Immature natural killer cell (primary cell): ENCODE measurements around the gene SLAIN1. TPM values are rescaled to one million over a fixed set of nuclear protein-coding genes. Genes with fewer than 3 reads are reported as not detected.
A peak's percentile ranks its signal among the peaks of the same experiment; 100 is the strongest.

ENCODE experiments used
- DNase-seq, 3 donors: peaks; one replicate each; pipeline ENCODE4 v3.0.0; 2022; ENCODE audit warnings: mixed read lengths in 1 of 3
- H3K27ac Mint-ChIP-seq, 6 donors: one replicate each; pipeline ENCODE4 v1.8.0; 2020; ENCODE audit warnings: mixed read lengths in 6 of 6, mild to moderate bottlenecking in 5 of 6, inconsistent platforms in 4 of 6, moderate library complexity in 3 of 6
- H3K27me3 Mint-ChIP-seq, 3 donors: one replicate each; pipeline ENCODE4 v1.8.0; 2020 to 2021; ENCODE audit warnings: low read depth in 3 of 3, mild to moderate bottlenecking in 3 of 3, mixed read lengths in 3 of 3, moderate library complexity in 3 of 3, inconsistent platforms in 1 of 3
- H3K36me3 Mint-ChIP-seq, 3 donors: one replicate each; pipeline ENCODE4 v1.8.0; 2020; ENCODE audit warnings: mixed read lengths in 3 of 3, inconsistent platforms in 2 of 3, mild to moderate bottlenecking in 2 of 3
- H3K4me1 Mint-ChIP-seq, 2 donors: one replicate each; pipeline ENCODE4 v1.8.0; 2020; ENCODE audit warnings: inconsistent platforms in 2 of 2, mild to moderate bottlenecking in 2 of 2, mixed read lengths in 2 of 2, moderate library complexity in 1 of 2
- H3K4me3 Mint-ChIP-seq, 5 donors: one replicate each; pipeline ENCODE4 v1.8.0; 2020; ENCODE audit warnings: mild to moderate bottlenecking in 5 of 5, mixed read lengths in 5 of 5, inconsistent platforms in 3 of 5, moderate library complexity in 3 of 5
- H3K9me3 Mint-ChIP-seq, 6 donors: one replicate each; pipeline ENCODE4 v1.8.0; 2020; ENCODE audit warnings: mild to moderate bottlenecking in 6 of 6, mixed read lengths in 6 of 6, inconsistent platforms in 4 of 6, moderate library complexity in 3 of 6
- polyA plus RNA-seq, 3 donors: library from polyadenylated mRNA; unstranded; fragments of 300-500 nt; fragmentation: Illumina TruSeq; gene quantifications; one replicate each; pipeline ENCODE4 v1.2.3, GENCODE V29; 2021

SLAIN1 gene
- polyA plus RNA-seq, 3 donors from 2014 or later, result 11.8 to 23.8 (median 19.7) TPM

GRCh38 chr13:77745784-77746183 lies 48.3 kb downstream of the SLAIN1 start:
- Mint-ChIP-seq H3K36me3 (peaks cover 7 to 39% (median 15%) of the 10 kb centered on the region in 3 donors), H3K27ac (no peak overlapping the region), H3K27me3 (no peaks in the 10 kb centered on the region), H3K4me1 (peaks cover 2 to 8% of the 10 kb centered on the region in 2 donors), H3K9me3 (no peaks in the 10 kb centered on the region), H3K4me3 (no peak overlapping the region)
- no peak for DNase-seq

GRCh38 chr13:77749344-77749880 lies 51.9 kb downstream of the SLAIN1 start:
- DNase-seq, result no peak
- Mint-ChIP-seq H3K4me1 (peaks cover 8 to 14% of the 10 kb centered on the region in 2 donors), H3K27ac (no peak overlapping the region)

DNA sequence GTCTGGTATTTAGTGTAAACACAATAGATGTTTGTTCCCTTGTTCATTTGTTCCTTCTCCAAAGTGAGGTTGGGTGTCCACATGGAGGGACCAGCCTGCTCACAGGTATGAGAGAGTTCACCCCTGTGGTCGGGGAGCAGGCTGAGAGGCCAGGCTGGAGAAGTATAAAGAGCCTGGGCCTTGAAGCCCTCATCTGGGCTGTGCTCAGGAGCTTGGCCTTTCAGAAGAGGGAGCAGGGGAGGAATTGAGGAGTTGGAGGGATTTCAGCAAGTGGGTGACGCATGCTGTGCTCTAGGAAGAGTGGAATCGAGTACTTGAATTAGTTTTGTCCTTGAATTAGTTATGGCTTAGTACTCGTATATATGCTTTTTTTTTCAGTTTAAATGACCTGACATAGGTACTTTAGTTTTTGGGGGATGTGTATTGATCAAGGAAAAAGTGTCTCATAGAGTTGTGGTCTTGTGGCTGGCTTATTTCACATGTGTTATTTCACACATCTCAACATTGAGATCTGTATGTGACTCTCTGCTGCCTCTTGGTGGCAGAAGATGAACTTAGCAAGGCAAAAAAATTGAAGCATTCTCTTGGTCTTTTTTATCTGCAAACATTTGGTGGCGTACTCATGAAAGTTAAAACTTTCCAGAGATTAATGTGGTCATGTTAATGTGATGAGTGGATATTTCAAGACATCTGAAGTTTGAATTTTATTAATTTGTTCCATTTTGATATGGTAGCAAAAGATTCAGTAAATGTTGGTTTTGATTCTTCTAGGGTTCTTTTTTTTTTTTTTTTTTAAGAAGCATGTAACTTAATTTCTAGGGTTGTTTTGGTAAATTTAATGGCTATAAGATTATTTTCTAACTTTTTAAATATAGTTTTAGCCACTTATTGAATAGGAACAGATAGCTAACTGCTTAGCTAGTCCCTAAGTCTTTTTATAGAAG lies 54.3 kb downstream of the SLAIN1 start:
- Mint-ChIP-seq H3K4me1 (peaks cover 8 to 14% of the 10 kb centered on the region in 2 donors), H3K4me3 (peak overlapping the region in 1 of 5 donors; percentile 36), H3K9me3 (no peaks in the 10 kb centered on the region), H3K36me3 (peaks cover 7 to 14% (median 12%) of the 10 kb centered on the region in 3 donors), H3K27me3 (no peaks in the 10 kb centered on the region), H3K27ac (peak overlapping the region in 2 of 6 donors; percentile 11 to 33)
- DNase-seq, result peak; percentile 46 to 63 (median 54)

More at GRCh38 chr13:77749344-77749880, 51.9 kb downstream of the SLAIN1 start:
- Mint-ChIP-seq H3K9me3 (no peaks in the 10 kb centered on the region), H3K36me3 (peaks cover 14 to 30% (median 15%) of the 10 kb centered on the region in 3 donors), H3K4me3 (no peak overlapping the region), H3K27me3 (no peaks in the 10 kb centered on the region)

- peaks cover 8 to 14% of the 10 kb centered on the region in 2 donors for H3K4me1 Mint-ChIP-seq
- no peak for DNase-seq
- no peaks in the 10 kb centered on the region for H3K27me3 Mint-ChIP-seq
- H3K9me3 Mint-ChIP-seq, result no peaks in the 10 kb centered on the region
- H3K4me3 Mint-ChIP-seq, result no peak overlapping the region
- H3K27ac Mint-ChIP-seq, result no peak overlapping the region
- H3K36me3 Mint-ChIP-seq, result peaks cover 2 to 9% (median 6%) of the 10 kb centered on the region in 3 donors
Measured at GRCh38 chr13:77752512-77753069, 55.1 kb downstream of the SLAIN1 start.

DNA sequence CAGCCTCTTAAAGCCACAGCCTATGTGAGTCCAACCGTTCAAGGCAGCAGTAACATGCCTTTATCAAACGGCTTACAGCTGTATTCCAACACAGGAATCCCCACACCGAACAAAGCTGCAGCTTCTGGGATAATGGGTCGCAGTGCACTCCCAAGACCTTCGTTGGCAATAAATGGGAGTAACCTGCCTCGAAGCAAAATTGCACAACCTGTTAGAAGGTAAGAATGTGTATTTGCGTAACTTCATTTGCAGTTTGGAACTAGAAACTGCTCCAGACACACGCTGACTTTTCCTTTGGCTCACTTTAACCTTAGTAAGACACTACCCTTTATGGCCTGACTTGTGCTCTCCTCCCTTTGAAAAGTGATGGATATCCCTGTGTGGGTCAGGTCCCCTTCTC lies 63.4 kb downstream of the SLAIN1 start:
- H3K4me1 Mint-ChIP-seq, result peaks cover 0 to 7% of the 10 kb centered on the region in 2 donors
- H3K36me3 Mint-ChIP-seq, result peaks cover 40 to 54% (median 46%) of the 10 kb centered on the region in 3 donors
- no peaks in the 10 kb centered on the region for H3K9me3 Mint-ChIP-seq
- no peaks in the 10 kb centered on the region for H3K27me3 Mint-ChIP-seq
- no peak overlapping the region for H3K4me3 Mint-ChIP-seq
- DNase-seq, result no peak
- no peak overlapping the region for H3K27ac Mint-ChIP-seq

GRCh38 chr13:77767413-77767812 lies 69.9 kb downstream of the SLAIN1 start:
- DNase-seq, result no peak

GRCh38 chr13:77774181-77774580 lies 76.7 kb downstream of the SLAIN1 start:
- DNase-seq, result no peak
- H3K27ac Mint-ChIP-seq, result no peak overlapping the region
- H3K4me1 Mint-ChIP-seq, result no peaks in the 10 kb centered on the region
- H3K4me3 Mint-ChIP-seq, result no peak overlapping the region
- no peaks in the 10 kb centered on the region for H3K27me3 Mint-ChIP-seq
- H3K9me3 Mint-ChIP-seq, result no peaks in the 10 kb centered on the region
- H3K36me3 Mint-ChIP-seq, result peaks cover 0 to under 1% (median 0%) of the 10 kb centered on the region in 3 donors

More at GRCh38 chr13:77767413-77767812, 69.9 kb downstream of the SLAIN1 start:
- Mint-ChIP-seq H3K27me3 (no peaks in the 10 kb centered on the region), H3K36me3 (peaks cover 29 to 45% (median 37%) of the 10 kb centered on the region in 3 donors), H3K4me1 (peaks cover 0 to 7% of the 10 kb centered on the region in 2 donors), H3K27ac (no peak overlapping the region), H3K9me3 (no peaks in the 10 kb centered on the region), H3K4me3 (no peak overlapping the region)

GRCh38 chr13:77776704-77777103 lies 79.2 kb downstream of the SLAIN1 start:
- Mint-ChIP-seq H3K27me3 (peaks cover 0 to 1% (median 0%) of the 10 kb centered on the region in 3 donors), H3K4me1 (peaks cover 6 to 9% of the 10 kb centered on the region in 2 donors), H3K4me3 (no peak overlapping the region), H3K9me3 (no peaks in the 10 kb centered on the region), H3K27ac (no peak overlapping the region), H3K36me3 (peaks cover 0 to 3% (median 0%) of the 10 kb centered on the region in 3 donors)
- no peak for DNase-seq

DNA sequence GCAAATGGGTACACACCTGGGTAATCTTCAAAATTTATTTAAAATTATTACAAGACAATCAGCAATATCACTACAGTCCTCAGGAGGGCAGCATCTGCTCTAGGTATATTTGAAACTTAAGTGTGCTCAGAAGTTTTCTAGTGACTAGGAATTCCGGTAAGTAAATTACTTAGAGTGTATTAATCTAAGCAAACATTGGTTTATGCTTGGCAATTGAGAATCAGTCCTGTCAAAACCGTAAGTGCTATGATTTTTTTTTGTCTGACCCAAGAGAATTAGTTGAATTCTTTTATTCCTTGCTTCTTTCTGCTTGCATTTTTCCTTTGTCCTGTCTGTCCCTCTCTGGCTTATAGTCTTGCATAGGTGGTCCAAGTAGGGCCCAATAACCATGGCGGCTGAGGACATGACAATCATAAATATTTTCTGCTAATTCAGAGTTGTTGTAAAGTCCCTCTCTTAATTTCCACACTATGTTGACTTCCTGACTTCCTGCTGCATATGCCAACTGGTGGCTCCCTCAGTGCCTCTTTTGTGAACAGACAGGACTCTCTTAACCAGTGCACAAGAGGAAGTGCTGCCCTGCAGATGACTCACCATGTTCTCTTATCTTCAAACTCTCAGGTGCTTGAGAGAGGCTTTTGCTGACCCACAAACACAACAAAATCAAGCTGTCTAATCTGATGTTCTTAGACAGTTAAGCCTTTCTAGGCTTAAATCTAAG lies 82.2 kb downstream of the SLAIN1 start:
- H3K9me3 Mint-ChIP-seq, result peaks cover 0 to 2% (median 0%) of the 10 kb centered on the region in 6 donors
- peaks cover 0 to 3% (median 0%) of the 10 kb centered on the region in 3 donors for H3K27me3 Mint-ChIP-seq
- no peak overlapping the region for H3K27ac Mint-ChIP-seq
- H3K36me3 Mint-ChIP-seq, result peaks cover 0 to 3% (median 0%) of the 10 kb centered on the region in 3 donors
- no peak overlapping the region for H3K4me3 Mint-ChIP-seq
- peak; percentile 14 to 48 (median 38) for DNase-seq
- H3K4me1 Mint-ChIP-seq, result peaks cover 6 to 9% of the 10 kb centered on the region in 2 donors

DNA sequence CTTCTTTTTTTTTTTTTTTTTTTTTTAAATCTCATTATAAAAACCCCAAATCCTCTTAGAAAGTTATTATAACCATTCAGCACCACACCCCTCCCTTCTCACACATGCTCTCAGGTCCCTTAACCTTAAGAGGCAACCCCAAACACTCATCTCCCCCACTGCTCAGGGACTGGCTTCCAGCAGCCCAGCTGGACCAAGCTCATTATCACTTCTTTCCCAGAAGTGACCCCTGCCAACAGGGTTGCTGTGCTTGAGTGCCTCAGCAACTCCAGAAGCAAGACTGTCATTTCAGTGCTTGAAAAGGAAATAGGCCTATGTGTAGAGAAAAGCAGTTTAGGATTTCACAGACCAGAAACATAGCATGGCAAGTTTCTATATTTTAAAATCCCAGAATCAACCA lies 84.3 kb downstream of the SLAIN1 start:
- H3K4me3 Mint-ChIP-seq, result no peak overlapping the region
- H3K9me3 Mint-ChIP-seq, result peaks cover 0 to 2% (median 0%) of the 10 kb centered on the region in 6 donors
- no peak for DNase-seq
- H3K36me3 Mint-ChIP-seq, result peaks cover 0 to 3% (median 0%) of the 10 kb centered on the region in 3 donors
- peaks cover 6 to 9% of the 10 kb centered on the region in 2 donors for H3K4me1 Mint-ChIP-seq
- peaks cover 0 to 5% (median 2%) of the 10 kb centered on the region in 3 donors for H3K27me3 Mint-ChIP-seq
- H3K27ac Mint-ChIP-seq, result no peak overlapping the region

DNA sequence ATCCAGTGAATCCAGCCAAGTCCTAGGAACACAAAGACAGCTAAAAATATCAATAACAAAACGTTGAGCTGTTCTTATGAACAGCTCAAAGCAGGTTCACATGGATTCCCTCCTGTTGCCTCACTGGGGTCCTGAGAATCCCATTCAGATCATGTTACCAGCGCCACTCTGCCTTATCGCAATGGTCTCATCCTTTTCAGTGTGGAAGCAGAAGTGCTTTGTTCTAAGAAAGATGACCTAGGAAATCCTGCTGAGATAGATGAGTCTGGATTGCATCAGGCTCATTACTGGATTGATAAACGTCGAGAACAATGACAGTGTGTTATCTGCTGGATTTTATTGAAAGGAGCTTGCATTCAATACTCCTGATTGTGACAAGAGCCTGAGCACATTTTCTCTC lies 87.0 kb downstream of the SLAIN1 start:
- Mint-ChIP-seq H3K4me1 (peaks cover 5 to 8% of the 10 kb centered on the region in 2 donors), H3K36me3 (peaks cover 0 to 4% (median 3%) of the 10 kb centered on the region in 3 donors), H3K4me3 (no peak overlapping the region), H3K9me3 (peaks cover 0 to 2% (median 0%) of the 10 kb centered on the region in 6 donors), H3K27me3 (peaks cover 0 to 5% (median 2%) of the 10 kb centered on the region in 3 donors), H3K27ac (no peak overlapping the region)
- no peak for DNase-seq

DNA sequence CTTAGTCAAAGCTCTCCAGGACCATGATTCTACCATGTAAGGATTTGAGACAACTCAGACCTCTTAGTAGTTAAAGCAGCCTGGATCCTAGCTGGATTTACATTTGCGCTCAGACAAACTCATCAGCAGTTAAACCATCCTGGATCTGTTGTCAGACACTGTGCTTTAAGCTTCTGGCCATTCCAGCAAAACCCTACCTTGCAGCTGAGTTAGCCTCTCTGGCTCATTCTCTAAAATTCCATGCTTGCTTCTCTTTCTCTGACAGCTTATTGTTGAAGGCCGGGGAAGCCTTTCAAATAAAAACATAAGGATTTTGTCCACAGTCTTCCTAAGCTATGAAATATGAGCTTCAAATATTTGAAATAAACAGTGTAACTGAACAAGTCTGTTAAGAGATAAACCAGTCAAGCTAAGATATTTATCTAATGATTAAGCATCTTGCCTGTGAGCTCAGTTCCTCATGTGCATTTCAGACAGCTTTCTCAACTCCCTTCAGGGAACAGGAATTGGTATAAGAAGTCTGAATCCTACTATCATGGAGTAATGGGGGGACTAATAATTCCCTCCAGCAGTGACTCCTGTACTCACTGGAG lies 89.3 kb downstream of the SLAIN1 start:
- Mint-ChIP-seq H3K4me3 (no peak overlapping the region), H3K4me1 (no peaks in the 10 kb centered on the region), H3K9me3 (peaks cover 2 to 17% (median 11%) of the 10 kb centered on the region in 6 donors)

GRCh38 chr13:77789376-77789775 lies 91.9 kb downstream of the SLAIN1 start:
- Mint-ChIP-seq H3K9me3 (peaks cover 0 to 31% (median 18%) of the 10 kb centered on the region in 6 donors), H3K27ac (no peak overlapping the region), H3K4me3 (no peak overlapping the region), H3K27me3 (peaks cover 0 to 2% (median 2%) of the 10 kb centered on the region in 3 donors), H3K4me1 (no peaks in the 10 kb centered on the region), H3K36me3 (peaks cover 0 to 10% (median 8%) of the 10 kb centered on the region in 3 donors)
- no peak for DNase-seq

More for the DNA sequence above, 89.3 kb downstream of the SLAIN1 start:
- no peak overlapping the region for H3K27ac Mint-ChIP-seq
- DNase-seq, result no peak
- H3K36me3 Mint-ChIP-seq, result peaks cover 0 to 8% (median 8%) of the 10 kb centered on the region in 3 donors
- H3K27me3 Mint-ChIP-seq, result peaks cover 0 to 3% (median 2%) of the 10 kb centered on the region in 3 donors
